ENCODE data around the gene MCCC1.
A peak's percentile ranks its signal among the peaks of the same experiment; 100 is the strongest.
"Not testable (repeated sequence)": the region's sequence is repeated elsewhere in the genome, so short reads cannot be mapped to it uniquely, and the experiment has no call there.

The MCCC1 gene

GRCh38 chr3:183046883-183047282 is 52.4 kb downstream of the MCCC1 start:
- DNase-seq (ENCODE audit: low read depth in 2 of 2) = no peak

- no peak for DNase-seq (ENCODE audit: low read depth in 2 of 2)
Measured at GRCh38 chr3:183044547-183045229, 54.6 kb downstream of the MCCC1 start.

- no peak for DNase-seq (ENCODE audit: low read depth in 2 of 2)
Measured at GRCh38 chr3:183038757-183039156, 60.5 kb downstream of the MCCC1 start.

- no peak for DNase-seq (ENCODE audit: low read depth in 2 of 2)
Measured at GRCh38 chr3:183038221-183038620, 61.1 kb downstream of the MCCC1 start.

GRCh38 chr3:183033746-183034145 is 65.5 kb downstream of the MCCC1 start:
- peak; percentile 19 to 30 for DNase-seq (ENCODE audit: low read depth in 2 of 2)

GRCh38 chr3:183032880-183033555 is 66.3 kb downstream of the MCCC1 start:
- no peak for DNase-seq (ENCODE audit: low read depth in 2 of 2)

GRCh38 chr3:183031826-183032225 is 67.5 kb downstream of the MCCC1 start:
- DNase-seq (ENCODE audit: low read depth in 2 of 2) = no peak

- no peak for DNase-seq (ENCODE audit: low read depth in 2 of 2)
Measured at GRCh38 chr3:183028416-183028815, 70.9 kb downstream of the MCCC1 start.

GRCh38 chr3:183027276-183027675 is 72.0 kb downstream of the MCCC1 start:
- no peak for DNase-seq (ENCODE audit: low read depth in 2 of 2)

- DNase-seq (ENCODE audit: low read depth in 2 of 2) = no peak
Measured at GRCh38 chr3:183022936-183023516, 76.3 kb downstream of the MCCC1 start.

GRCh38 chr3:183018421-183019192 is 80.7 kb downstream of the MCCC1 start:
- DNase-seq (ENCODE audit: low read depth in 2 of 2) = no peak

GRCh38 chr3:183015185-183015584 is 84.1 kb downstream of the MCCC1 start:
- DNase-seq (ENCODE audit: low read depth in 2 of 2) = no peak

GRCh38 chr3:183013856-183014255 is 85.4 kb downstream of the MCCC1 start:
- no peak for DNase-seq (ENCODE audit: low read depth in 2 of 2)

- no peak for DNase-seq (ENCODE audit: low read depth in 2 of 2)
Measured at GRCh38 chr3:183013074-183013473, 86.2 kb downstream of the MCCC1 start.

- no peak for DNase-seq (ENCODE audit: low read depth in 2 of 2)
Measured at GRCh38 chr3:183008800-183009199, 90.5 kb downstream of the MCCC1 start.

- no peak for DNase-seq (ENCODE audit: low read depth in 2 of 2)
Measured at GRCh38 chr3:183008303-183008702, 91.0 kb downstream of the MCCC1 start.

- DNase-seq (ENCODE audit: low read depth in 2 of 2) = no peak
Measured at GRCh38 chr3:183006396-183007002, 92.8 kb downstream of the MCCC1 start.

- no peak for DNase-seq (ENCODE audit: low read depth in 2 of 2)
Measured at GRCh38 chr3:182999767-183000166, 99.5 kb downstream of the MCCC1 start.

- not testable (repeated sequence) for DNase-seq (ENCODE audit: low read depth in 2 of 2)
Measured at GRCh38 chr3:182993486-182994201, 105.7 kb downstream of the MCCC1 start.

- no peak for DNase-seq (ENCODE audit: low read depth in 2 of 2)
Measured at GRCh38 chr3:182989566-182989965, 109.7 kb downstream of the MCCC1 start.

GRCh38 chr3:182986021-182986420 is 113.3 kb downstream of the MCCC1 start:
- no peak for DNase-seq (ENCODE audit: low read depth in 2 of 2)
